Smooth muscle cell (in vitro differentiated cells): ENCODE measurements around the gene RBMS2. TPM values are rescaled to one million over a fixed set of nuclear protein-coding genes. Genes with fewer than 3 reads are reported as not detected.

Experiments used
- DNase-seq: peaks from one replicate; lab custom pipeline; 2025; ENCODE audit not compliant: unreplicated experiment; lab: John Stamatoyannopoulos, UW
- H2AFZ ChIP-seq: fragments of 200-600 bp; sonication (generic); 2 replicates; pipeline ENCODE4 v1.6.0; 2016; ENCODE audit warnings: antibody characterized with exemption, low read depth, mild to moderate bottlenecking
- H3F3A ChIP-seq: fragments of 200-600 bp; sonication (generic); 2 replicates; pipeline ENCODE4 v1.6.0; 2017; ENCODE audit warnings: antibody characterized with exemption, low read depth
- H3K27ac ChIP-seq: fragments of 200-600 bp; sonication (generic); 2 replicates; pipeline ENCODE4 v1.5.1; 2016; ENCODE audit warnings: low read depth, mild to moderate bottlenecking
- H3K27me3 ChIP-seq: fragments of 200-600 bp; sonication (generic); 2 replicates; pipeline ENCODE4 v1.6.1; 2016; ENCODE audit warnings: low read depth, mild to moderate bottlenecking
- H3K36me3 ChIP-seq: fragments of 200-600 bp; sonication (generic); 2 replicates; pipeline ENCODE4 v1.5.1; 2016; ENCODE audit warnings: low read depth
- H3K4me1 ChIP-seq: fragments of 200-600 bp; sonication (generic); 2 replicates; pipeline ENCODE4 v1.5.1; 2016; ENCODE audit warnings: low read depth
- H3K4me2 ChIP-seq: fragments of 200-600 bp; sonication (generic); 2 replicates; pipeline ENCODE4 v1.6.0; 2016; ENCODE audit warnings: mild to moderate bottlenecking
- H3K4me3 ChIP-seq: fragments of 200-600 bp; sonication (generic); 2 replicates; pipeline ENCODE4 v1.5.1; 2016; ENCODE audit warnings: mild to moderate bottlenecking
- H3K79me2 ChIP-seq: fragments of 200-600 bp; sonication (generic); 2 replicates; pipeline ENCODE4 v1.6.0; 2016; ENCODE audit warnings: low read depth, mild to moderate bottlenecking
- H3K9ac ChIP-seq: fragments of 200-600 bp; sonication (generic); 2 replicates; pipeline ENCODE4 v1.6.0; 2016; ENCODE audit warnings: low read depth
- H3K9me3 ChIP-seq: fragments of 200-600 bp; sonication (generic); replicated peaks from 2 replicates; pipeline ENCODE4 v1.5.1; 2016; ENCODE audit warnings: low read depth
- H4K20me1 ChIP-seq: fragments of 200-600 bp; sonication (generic); 2 replicates; pipeline ENCODE4 v1.6.0; 2016; ENCODE audit warnings: low read depth
- CTCF ChIP-seq: fragments of 200-600 bp; sonication (generic); IDR thresholded peaks from 2 replicates; pipeline ENCODE4 v1.5.1; 2017; ENCODE audit warnings: borderline replicate concordance, mild to moderate bottlenecking, antibody characterized with exemption; ENCODE audit not compliant: insufficient read depth, poor library complexity, severe bottlenecking
- whole genome bisulfite sequencing: methylation state at CpG from one replicate; pipeline ENCODE4 v1.1.7; 2016; ENCODE audit warnings: low lambda C conversion rate; 5-methylcytosine and 5-hydroxymethylcytosine counted together
- polyA plus RNA-seq: library from polyadenylated mRNA; unstranded; fragments of >200 nt; fragmentation: Nextera tagmentation; extraction: Ambion mirVana; gene quantifications from 2 replicates; pipeline ENCODE4 v1.2.1, GENCODE V29; 2016
- total RNA-seq: library from RNA; depleted of rRNA; stranded (reverse); fragments of >200 nt; gene quantifications from 2 replicates; pipeline ENCODE4 v1.2.3, GENCODE V29; 2014

The RBMS2 gene
- total and polyA plus RNA-seq, 2 experiments from 2014 or later, result 16.8 to 20.6 TPM

GRCh38 chr12:56530390-56531055, 8.9 kb downstream of the RBMS2 start:
- Histone ChIP-seq H3K9me3 (no peaks in the 10 kb centered on the region), H3K4me1 (peaks cover 14% of the 10 kb centered on the region), H3K4me2 (no peak overlapping the region), H2AFZ (no peak overlapping the region), H3K4me3 (no peak overlapping the region), H4K20me1 (peaks cover 37% of the 10 kb centered on the region), H3K27me3 (no peaks in the 10 kb centered on the region), H3K79me2 (peaks cover 83% of the 10 kb centered on the region), H3K9ac (no peak overlapping the region), H3F3A (peaks cover 10% of the 10 kb centered on the region), H3K36me3 (no peaks in the 10 kb centered on the region), H3K27ac (no peak overlapping the region)
- no peak for TF ChIP-seq CTCF
- no peak for DNase-seq
- WGBS, result 77% methylated on average over 7 of the region's 7 CpGs

GRCh38 chr12:56537546-56537945, 15.9 kb downstream of the RBMS2 start:
- Histone ChIP-seq H3K4me2 (no peak overlapping the region), H3K9me3 (no peaks in the 10 kb centered on the region), H2AFZ (no peak overlapping the region), H3K4me3 (no peak overlapping the region), H3K4me1 (no peaks in the 10 kb centered on the region), H4K20me1 (peaks cover 87% of the 10 kb centered on the region), H3K27ac (no peak overlapping the region), H3K27me3 (no peaks in the 10 kb centered on the region), H3K36me3 (no peaks in the 10 kb centered on the region), H3K9ac (no peak overlapping the region), H3K79me2 (peaks cover 46% of the 10 kb centered on the region), H3F3A (no peaks in the 10 kb centered on the region)
- TF ChIP-seq CTCF, result no peak
- no peak for DNase-seq

GRCh38 chr12:56541631-56542030, 20.0 kb downstream of the RBMS2 start:
- Histone ChIP-seq H3K79me2 (peaks cover 31% of the 10 kb centered on the region), H2AFZ (no peak overlapping the region), H3K36me3 (no peaks in the 10 kb centered on the region), H3K9ac (no peak overlapping the region), H3K4me3 (no peak overlapping the region), H3K27ac (no peak overlapping the region), H3F3A (no peaks in the 10 kb centered on the region), H4K20me1 (peaks cover 85% of the 10 kb centered on the region), H3K9me3 (no peaks in the 10 kb centered on the region), H3K27me3 (no peaks in the 10 kb centered on the region), H3K4me2 (no peak overlapping the region), H3K4me1 (no peaks in the 10 kb centered on the region)
- 77% methylated on average over 2 of the region's 2 CpGs for WGBS
- DNase-seq, result no peak
- TF ChIP-seq CTCF, result no peak

GRCh38 chr12:56542164-56542563, 20.5 kb downstream of the RBMS2 start:
- Histone ChIP-seq H4K20me1 (peaks cover 85% of the 10 kb centered on the region), H2AFZ (no peak overlapping the region), H3K36me3 (no peaks in the 10 kb centered on the region), H3K27me3 (no peaks in the 10 kb centered on the region), H3K4me2 (no peak overlapping the region), H3K27ac (no peak overlapping the region), H3F3A (no peaks in the 10 kb centered on the region), H3K9ac (no peak overlapping the region), H3K9me3 (no peaks in the 10 kb centered on the region), H3K79me2 (peaks cover 35% of the 10 kb centered on the region), H3K4me1 (no peaks in the 10 kb centered on the region), H3K4me3 (no peak overlapping the region)
- TF ChIP-seq CTCF, result no peak
- 97% methylated on average over 4 of the region's 4 CpGs for WGBS
- DNase-seq, result no peak
